DMS153 treated with DMSO at 0.1 percent for 48 hours (cell line): ENCODE measurements around the gene RXFP4.
"Not testable (repeated sequence)": the region's sequence is repeated elsewhere in the genome, so short reads cannot be mapped to it uniquely, and the experiment has no call there.

Source experiments
- DNase-seq: peaks from one replicate; lab custom pipeline; 2025; ENCODE audit not compliant: unreplicated experiment; lab: John Stamatoyannopoulos, UW

RXFP4 gene

GRCh38 chr1:155940993-155941844 is at the start of gene RXFP4:
Gene RXFP4, plus strand, starts transcription at chr1:155941638. Its CDS starts 72 bp downstream, at chr1:155941710.
- DNase-seq = peak; percentile 33

GRCh38 chr1:155892796-155893195 is 48.6 kb upstream of the RXFP4 start:
- no peak for DNase-seq

- DNase-seq = no peak
These were observed 47.9 kb upstream of the RXFP4 start for GRCh38 chr1:155893389-155894142.

- DNase-seq = not testable (repeated sequence)
These were observed 45.8 kb upstream of the RXFP4 start for GRCh38 chr1:155895617-155896016.

- not testable (repeated sequence) for DNase-seq
These were observed 45.0 kb upstream of the RXFP4 start for GRCh38 chr1:155896476-155896875.

GRCh38 chr1:155897746-155898145 is 43.7 kb upstream of the RXFP4 start:
- no peak for DNase-seq

GRCh38 chr1:155898888-155899287 is 42.5 kb upstream of the RXFP4 start:
- no peak for DNase-seq

GRCh38 chr1:155899683-155900082 is 41.8 kb upstream of the RXFP4 start:
- DNase-seq = no peak

- no peak for DNase-seq
These were observed 41.3 kb upstream of the RXFP4 start for GRCh38 chr1:155900161-155900560.

- no peak for DNase-seq
These were observed 37.2 kb upstream of the RXFP4 start for GRCh38 chr1:155904261-155904660.

GRCh38 chr1:155909894-155910293 is 31.5 kb upstream of the RXFP4 start:
- no peak for DNase-seq

GRCh38 chr1:155910621-155911121 is 30.8 kb upstream of the RXFP4 start:
- DNase-seq = peak; percentile 14

- DNase-seq = peak; percentile 80
These were observed 30.0 kb upstream of the RXFP4 start, which contains the start of gene RIT1 for GRCh38 chr1:155911156-155912055. Gene RIT1, minus strand, starts transcription at chr1:155911349. Its CDS starts 588 bp downstream, at chr1:155910761.

- DNase-seq = no peak
These were observed 29.3 kb upstream of the RXFP4 start for GRCh38 chr1:155912056-155912536.

GRCh38 chr1:155913969-155914757 is 27.3 kb upstream of the RXFP4 start:
- no peak for DNase-seq

- DNase-seq = no peak
These were observed 22.8 kb upstream of the RXFP4 start for GRCh38 chr1:155918660-155919059.

GRCh38 chr1:155919801-155920200 is 21.6 kb upstream of the RXFP4 start:
- DNase-seq = no peak

- no peak for DNase-seq
These were observed 20.7 kb upstream of the RXFP4 start for GRCh38 chr1:155920717-155921116.

GRCh38 chr1:155925506-155925905 is 15.9 kb upstream of the RXFP4 start:
- DNase-seq = no peak

- DNase-seq = no peak
These were observed 12.4 kb upstream of the RXFP4 start for GRCh38 chr1:155929057-155929456.
